Suppressor macrophage (primary cell): ENCODE measurements around the gene BICD2.
A peak's percentile ranks its signal among the peaks of the same experiment; 100 is the strongest.

Source experiments
- DNase-seq, 4 experiments: peaks; one replicate each; pipeline ENCODE4 v3.0.0-alpha.2; 2020 to 2022

BICD2 gene

GRCh38 chr9:92747459-92748232 lies 17.0 kb downstream of the BICD2 start:
- DNase-seq: peak in 1 of 4 experiments; percentile 30

- no peak for DNase-seq
Observed at GRCh38 chr9:92746567-92747458, 17.8 kb downstream of the BICD2 start.

DNA sequence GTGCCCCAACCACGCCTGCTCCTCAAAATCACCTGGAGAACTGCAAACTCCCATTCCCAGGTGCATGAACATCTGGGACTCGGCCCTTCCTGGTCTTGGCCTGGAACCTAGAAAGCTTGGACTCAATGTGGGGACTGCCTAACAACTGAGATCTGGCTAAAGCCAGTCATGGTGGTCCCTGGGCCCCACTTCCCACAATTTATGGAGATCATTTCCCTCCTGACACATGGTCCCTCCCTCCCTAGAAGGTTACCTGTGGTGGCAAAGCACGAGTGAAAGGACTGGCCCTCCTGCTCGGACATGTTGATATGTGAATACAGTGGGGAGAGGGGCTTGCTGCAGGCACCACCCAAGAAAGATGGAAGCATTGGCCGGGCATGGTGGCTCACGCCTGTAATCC lies 18.8 kb downstream of the BICD2 start:
- DNase-seq: no peak

DNA sequence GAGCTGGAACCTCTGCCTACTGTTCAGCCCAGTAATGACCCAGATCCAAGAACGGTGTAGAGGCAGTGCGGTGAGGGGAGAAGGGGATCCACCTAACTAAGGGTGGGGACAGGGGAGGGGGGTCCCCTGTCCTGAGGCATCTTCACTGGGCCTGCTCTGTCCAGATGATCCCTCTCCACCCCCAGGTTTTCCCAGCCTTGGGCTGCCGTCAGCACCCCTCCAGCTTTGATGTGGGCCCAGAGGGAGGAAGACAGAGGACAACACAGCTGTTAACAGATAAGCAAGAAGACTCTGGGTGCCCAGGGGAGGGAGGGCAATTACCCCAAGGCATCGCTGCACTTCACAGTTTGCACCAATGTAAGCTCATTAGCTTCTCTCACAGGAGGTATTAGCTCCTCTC lies 19.3 kb downstream of the BICD2 start:
- DNase-seq: no peak

GRCh38 chr9:92740969-92741368 lies 23.7 kb downstream of the BICD2 start:
- DNase-seq: no peak

DNA sequence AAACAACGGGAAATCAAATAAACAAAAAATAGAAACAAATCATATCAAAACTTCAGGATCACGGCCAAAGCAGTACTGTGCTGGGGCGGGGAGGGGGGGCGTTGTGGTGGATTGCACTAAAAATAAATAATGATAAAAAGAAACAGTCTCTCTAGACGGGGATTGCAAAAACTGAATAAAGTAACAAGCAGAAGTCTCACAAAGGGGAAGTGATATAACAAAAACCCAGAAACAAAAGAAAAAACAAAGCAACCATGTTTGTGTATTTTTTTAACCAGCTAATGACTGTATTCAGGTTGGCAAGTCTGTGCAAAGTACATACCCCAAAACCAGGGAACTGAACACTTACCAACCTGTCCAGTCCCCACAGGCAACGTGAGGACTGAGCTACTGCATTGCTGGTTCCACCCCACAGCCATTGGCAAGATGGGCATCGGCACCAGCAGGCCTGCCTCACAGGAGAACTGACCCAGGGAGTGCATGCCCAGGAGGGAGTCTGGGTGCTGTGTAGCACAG lies 24.1 kb downstream of the BICD2 start:
- DNase-seq: peak; percentile 32 to 72 (median 58)

GRCh38 chr9:92740009-92740408 lies 24.6 kb downstream of the BICD2 start:
- DNase-seq: peak; percentile 35 to 80 (median 56)

DNA sequence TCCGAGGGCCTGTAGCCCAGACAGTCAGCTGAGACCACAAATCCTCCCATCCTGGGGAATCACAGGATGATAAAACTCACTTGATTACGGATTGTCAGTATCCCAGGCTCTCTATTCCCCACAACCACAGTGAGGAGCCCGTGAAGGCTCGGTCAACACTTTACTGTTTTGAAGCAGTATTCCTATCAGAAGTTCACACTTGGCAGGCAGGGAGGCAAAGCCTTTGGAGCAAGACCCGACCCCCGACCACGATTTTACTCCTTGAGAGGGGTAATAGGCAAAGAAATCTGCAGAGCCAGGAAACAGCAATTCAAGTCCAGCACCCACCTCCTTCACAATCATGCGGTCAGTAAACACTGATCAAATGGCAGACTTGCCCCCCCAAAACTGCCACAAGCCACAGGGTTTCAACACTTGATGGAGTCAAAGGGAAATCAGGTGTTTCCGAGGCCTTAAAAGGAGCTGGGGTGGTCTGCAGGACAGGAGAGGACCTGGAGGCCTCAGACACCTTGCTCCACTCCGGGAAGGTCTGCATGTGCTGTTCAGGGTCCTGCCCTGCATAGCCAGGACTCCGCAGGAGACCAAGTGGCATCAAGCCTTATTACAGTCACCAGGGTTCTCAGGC lies 25.2 kb downstream of the BICD2 start:
- DNase-seq: no peak

DNA sequence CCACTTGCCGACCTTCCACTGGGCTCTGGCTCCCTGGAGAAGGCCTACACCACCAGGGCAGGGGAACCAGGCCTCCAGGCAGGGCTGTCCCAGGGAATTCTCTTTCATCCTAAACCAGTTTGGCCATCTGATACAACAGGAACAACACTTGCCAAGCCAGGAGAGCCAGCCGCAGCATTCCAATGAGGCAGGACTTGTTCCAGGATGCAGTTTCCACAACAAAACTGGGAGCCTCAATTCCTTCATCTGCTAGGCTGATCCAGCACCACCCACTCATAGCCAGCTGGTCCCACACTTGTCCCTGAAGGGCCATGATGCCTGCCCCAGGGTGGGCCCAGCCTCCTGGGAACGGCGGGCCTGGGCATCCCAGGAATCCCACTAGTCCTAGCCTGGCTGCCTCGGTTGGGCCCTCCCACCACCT lies 26.0 kb downstream of the BICD2 start:
- no peak for DNase-seq

GRCh38 chr9:92737611-92738299 lies 26.9 kb downstream of the BICD2 start:
- no peak for DNase-seq

DNA sequence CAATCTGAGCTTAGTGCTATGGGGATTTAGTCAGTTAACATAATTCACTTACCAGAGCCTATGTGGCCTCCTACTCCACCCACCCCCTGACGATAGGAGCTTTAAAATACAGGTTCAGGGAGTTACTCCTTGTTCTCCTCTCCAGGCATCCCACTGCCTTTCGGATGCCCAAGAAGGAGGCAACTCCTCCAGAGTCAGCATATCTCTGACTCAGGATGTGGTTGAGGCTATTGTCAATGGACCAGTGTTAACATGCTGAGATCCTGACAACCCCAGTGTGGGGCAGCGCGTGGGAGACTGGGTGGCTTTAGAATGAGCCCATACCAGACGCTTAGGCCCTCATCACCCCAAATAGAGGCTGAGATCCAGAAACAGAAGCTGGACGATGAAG lies 27.4 kb downstream of the BICD2 start:
- no peak for DNase-seq

- no peak for DNase-seq
Observed at GRCh38 chr9:92736563-92737215, 27.9 kb downstream of the BICD2 start.

DNA sequence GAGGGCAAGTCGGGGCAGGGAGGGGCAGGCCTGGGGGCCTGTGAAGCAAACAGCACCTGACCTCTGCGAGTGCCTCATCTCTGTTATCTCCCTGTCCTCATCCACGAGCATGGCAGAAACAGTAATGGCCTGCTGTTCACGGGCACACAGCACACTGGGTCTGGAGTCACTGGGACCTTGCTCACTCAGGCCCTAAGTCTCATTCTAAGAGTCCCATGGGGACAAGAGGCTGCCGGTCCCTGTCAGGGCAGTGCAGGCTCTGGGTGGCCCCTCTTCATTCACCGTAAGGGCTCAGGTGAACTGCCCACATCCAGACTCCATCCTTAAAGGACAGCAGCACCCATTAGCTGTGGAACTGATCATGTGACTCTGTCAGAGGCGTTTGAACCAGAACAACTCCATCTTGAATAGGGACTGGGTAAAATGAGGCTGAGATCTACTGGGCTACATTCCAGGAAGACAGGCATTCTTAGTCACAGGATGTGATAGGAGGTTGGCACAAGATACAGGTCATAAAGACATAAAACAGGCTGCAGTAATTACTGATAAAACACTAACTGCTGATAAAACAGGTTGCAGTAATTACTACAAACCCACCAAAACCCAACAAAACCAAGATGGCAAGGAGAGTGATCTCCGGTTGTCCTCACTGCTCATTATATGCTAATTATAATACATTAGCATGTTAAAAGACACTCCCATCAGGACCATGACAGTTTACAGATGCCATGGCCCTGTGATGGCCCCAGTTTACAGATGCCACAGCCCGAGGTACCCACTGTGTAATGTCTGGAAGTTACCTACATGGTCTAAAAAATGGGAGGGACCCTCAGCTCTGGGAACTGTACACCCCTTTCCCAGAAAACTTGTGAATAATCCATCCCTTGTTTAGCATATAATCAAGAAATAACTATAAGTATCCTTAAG lies 28.7 kb downstream of the BICD2 start:
- DNase-seq: no peak

DNA sequence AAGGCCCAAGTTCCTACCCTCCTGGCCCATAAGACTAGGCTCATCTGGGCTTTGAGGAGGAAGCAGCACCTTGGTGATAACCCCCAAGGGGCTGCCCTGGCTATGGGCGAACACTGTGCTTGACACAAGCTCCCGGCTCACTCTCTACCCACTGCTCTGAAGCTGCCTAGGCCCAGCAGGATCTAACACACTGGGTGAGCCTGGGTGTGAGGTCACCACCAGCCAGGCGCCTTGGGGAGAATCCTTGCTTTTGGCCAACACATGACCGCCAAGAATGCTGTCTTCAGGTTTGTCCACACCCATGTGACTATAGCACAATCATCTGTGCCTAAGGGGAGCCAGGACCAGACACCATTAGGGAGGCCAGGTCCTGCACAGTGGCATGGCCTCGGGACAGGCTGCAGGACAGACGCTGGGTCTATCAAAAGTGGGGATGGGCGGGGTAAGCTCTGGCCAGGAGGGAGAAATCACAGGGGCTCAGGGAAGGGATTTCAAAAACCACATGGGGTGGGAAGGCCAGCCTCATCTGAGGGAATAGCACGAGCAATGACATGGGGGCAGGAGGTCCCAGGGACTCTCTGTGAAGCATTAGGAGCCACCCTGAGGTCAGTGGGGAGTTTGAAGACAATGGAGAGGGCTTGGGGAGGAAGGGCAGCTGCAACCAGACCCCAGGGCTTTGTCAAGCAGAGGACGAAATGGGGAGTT lies 29.6 kb downstream of the BICD2 start:
- DNase-seq: no peak

- DNase-seq: no peak
Observed at GRCh38 chr9:92730897-92731296, 33.7 kb downstream of the BICD2 start.

DNA sequence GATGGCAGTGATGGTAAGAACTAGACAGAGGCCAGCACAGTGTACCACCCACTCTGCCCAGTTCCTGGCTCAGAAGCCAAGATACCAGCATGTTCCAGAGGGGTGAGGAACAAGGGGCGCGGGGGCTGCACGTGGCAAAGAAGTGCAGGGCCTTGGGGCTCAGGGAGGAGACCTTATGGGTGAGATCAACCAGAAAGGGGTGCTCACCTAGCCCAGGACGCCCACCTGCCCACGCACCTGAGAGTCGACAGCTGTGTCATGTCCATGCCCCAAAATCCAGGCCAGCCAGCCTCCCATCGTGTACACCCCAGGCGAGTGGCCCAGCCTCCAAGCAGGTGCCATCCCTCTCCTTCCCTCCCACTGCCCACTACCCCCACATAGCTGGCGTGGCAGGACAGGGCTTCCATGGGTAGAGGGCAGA lies 34.9 kb downstream of the BICD2 start:
- DNase-seq: no peak

DNA sequence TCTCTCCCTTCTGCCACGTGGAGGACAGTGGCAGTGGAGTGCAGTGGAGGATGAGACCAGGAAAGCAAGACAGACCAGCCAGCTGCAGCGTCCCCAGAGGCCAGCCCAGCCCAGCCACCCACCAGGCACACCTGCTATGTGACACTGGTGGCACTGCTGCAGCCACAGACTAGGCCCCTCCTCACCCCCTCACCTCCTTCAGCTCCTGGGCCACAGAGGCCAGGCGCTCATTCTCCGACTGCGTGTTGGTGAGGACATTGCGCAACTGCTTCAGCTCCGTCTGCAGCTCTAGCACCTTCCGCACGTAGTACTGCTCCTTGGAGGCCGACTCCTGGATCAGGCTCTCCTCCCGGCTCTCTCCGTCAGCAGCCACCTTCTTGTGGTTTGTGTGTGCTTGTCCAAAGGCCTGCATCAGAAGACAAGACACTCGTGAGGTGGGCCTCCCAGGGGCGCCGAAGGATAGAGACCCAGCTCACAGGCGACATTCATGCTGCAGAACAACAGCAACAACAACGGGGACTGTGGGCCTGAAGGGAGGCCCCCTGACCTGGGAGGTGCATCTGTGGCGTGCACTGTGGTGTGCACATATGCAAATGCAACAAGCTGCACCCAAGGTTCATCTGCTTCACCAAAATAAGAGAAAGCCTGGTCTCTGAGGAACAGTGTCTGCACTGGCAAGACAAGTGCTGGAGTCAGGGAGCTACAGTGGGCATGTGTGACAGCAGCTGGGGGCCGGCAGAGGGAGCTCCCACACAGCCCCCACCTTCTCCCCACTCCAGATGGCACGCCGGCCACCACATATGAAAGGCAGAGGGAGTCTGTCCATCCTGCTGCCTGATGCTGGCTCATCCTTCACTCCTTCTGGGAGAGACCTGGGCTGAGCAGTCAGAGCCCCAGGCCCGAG lies 35.5 kb downstream of the BICD2 start:
- DNase-seq: peak in 3 of 4 experiments; percentile 18 to 62 (median 55)

DNA sequence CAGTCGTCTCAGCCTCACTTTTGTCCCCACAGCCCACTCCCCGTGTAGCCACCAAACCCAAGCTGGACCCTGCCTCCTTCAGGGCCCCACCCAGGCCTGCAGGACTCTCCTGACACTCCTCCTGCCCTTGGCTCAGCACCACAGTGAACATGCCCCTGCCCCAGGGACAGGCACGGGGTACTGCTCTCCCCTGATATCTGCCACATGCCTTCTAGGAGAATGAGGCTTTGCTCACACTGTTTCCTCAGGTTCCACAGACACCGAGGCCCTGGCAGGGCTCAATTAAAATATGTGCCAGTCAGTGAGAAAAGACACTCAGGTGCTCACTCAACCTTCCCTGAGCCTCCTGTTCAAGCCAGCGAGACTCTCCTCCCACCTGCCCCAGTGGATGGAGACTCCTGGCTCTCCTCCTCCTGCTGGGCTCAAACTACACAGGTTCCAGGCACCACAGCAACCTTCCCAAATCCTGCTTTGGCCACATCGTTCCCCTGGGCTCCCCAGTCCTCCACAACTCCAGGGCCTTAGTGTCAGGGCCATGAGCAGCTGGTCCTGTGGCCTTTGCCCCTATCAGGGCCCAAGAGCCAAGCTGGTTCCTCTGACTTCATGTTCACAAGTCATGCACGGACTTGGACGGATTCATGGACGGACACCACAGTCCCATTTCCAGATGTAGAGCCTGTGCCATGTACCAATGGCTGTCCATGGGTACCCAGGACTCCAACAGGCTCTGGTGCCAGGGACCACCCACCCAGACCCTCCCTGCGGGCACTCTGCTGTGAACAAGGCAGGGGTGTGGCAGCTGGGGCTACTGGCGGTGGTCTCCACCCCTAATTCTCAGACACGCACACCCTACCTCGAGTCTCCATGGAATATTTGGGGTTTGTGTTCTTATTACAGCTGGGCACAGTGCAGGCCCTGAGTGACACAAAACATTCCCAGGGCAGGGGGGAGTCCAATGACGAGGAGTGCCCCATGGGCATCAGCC lies 36.6 kb downstream of the BICD2 start:
- DNase-seq: no peak
